ENCODE measurements around the gene STARD8.
"Not testable (repeated sequence)": the region's sequence is repeated elsewhere in the genome, so short reads cannot be mapped to it uniquely, and the experiment has no call there.

Gene STARD8

GRCh38 chrX:68650491-68650890 is 3.0 kb downstream of the STARD8 start:
- no peak overlapping the region for H3K27ac ChIP-seq
- no peak for TF ChIP-seq ZFX (IDR thresholded peaks at IDR 0.05)
- TF ChIP-seq, protein P1, sequence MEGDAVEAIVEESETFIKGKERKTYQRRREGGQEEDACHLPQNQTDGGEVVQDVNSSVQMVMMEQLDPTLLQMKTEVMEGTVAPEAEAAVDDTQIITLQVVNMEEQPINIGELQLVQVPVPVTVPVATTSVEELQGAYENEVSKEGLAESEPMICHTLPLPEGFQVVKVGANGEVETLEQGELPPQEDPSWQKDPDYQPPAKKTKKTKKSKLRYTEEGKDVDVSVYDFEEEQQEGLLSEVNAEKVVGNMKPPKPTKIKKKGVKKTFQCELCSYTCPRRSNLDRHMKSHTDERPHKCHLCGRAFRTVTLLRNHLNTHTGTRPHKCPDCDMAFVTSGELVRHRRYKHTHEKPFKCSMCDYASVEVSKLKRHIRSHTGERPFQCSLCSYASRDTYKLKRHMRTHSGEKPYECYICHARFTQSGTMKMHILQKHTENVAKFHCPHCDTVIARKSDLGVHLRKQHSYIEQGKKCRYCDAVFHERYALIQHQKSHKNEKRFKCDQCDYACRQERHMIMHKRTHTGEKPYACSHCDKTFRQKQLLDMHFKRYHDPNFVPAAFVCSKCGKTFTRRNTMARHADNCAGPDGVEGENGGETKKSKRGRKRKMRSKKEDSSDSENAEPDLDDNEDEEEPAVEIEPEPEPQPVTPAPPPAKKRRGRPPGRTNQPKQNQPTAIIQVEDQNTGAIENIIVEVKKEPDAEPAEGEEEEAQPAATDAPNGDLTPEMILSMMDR (conservative IDR thresholded peaks at IDR 0.05), result no peak

- TF ChIP-seq, protein P1 (conservative IDR thresholded peaks at IDR 0.05), result no peak
- no peak for TF ChIP-seq ZFX (IDR thresholded peaks at IDR 0.05)
- H3K27ac ChIP-seq, result no peak overlapping the region
Observed at GRCh38 chrX:68651110-68651509, 3.6 kb downstream of the STARD8 start.

DNA sequence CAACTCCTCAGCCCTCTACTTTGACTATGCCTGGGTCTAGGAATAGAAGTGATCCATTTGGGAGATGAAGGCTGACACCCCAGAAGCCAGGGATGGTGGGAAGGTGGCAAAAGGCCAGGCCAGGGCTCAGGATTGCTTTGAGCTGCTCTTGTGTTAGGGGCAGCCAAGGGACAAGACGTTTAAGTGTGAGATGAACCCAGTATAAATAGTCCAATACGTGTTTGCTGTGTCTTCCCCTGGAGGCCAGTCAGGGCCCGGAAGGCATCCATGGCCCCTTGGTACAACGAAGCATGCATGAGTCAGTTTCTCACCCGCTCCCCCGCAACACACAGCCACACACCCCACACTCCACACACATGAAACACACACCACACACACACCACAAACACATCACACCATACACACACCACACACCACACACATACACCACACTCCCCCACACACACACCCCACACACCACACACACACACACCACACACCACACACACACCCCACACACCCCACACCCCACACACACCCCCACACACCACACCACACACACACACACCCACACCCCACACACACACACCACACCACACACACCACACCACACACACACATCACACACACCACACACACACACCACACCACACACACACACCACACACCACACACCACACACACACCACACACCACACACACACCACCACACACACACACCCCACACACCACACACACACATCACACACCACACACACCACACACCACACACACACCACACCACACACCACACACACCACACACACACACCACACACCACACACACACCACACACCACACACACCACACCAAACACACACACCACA is 5.1 kb downstream of the STARD8 start:
- no peak overlapping the region for H3K27ac ChIP-seq
- TF ChIP-seq, protein P1 (conservative IDR thresholded peaks at IDR 0.05), result no peak
- no peak for TF ChIP-seq ZFX (IDR thresholded peaks at IDR 0.05)

DNA sequence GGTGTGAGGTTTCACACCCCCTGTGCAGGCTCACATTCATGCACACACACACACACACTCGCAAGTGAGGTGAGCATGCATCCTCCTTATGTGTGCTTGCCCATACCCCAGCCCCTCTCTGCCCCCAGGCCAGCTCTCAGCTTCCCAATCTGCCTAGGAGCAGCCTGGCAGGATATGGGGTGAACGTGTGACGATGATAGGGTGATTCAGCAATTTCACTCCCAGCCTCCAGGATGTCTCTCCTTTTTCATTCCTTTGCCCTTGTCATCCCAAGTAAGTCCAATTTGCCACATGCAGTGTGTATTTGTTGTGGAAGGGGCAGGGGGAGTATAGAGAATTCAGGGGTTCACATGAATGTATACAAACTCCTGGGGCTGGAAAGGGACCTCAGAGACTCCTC is 7.2 kb downstream of the STARD8 start:
- no peak overlapping the region for H3K27ac ChIP-seq
- TF ChIP-seq ZFX (IDR thresholded peaks at IDR 0.05), result no peak
- TF ChIP-seq, protein P1 (conservative IDR thresholded peaks at IDR 0.05), result no peak

DNA sequence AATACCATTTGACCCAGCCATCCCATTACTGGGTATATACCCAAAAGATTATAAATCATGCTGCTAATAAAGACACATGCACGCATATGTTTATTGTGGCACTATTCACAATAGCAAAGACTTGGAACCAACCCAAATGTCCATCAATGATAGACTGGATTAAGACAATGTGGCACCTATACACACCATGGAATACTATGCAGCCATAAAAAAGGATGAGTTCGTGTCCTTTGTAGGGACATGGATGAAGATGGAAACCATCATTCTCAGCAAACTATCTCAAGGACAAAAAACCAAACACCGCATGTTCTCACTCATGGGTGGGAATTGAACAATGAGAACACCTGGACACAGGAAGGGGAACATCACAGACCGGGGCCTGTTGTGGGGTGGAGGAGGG is 9.0 kb downstream of the STARD8 start:
- H3K27ac ChIP-seq, result not testable (repeated sequence)

- H3K27ac ChIP-seq, result no peak overlapping the region
- TF ChIP-seq, protein P1 (conservative IDR thresholded peaks at IDR 0.05), result no peak
- TF ChIP-seq ZFX (IDR thresholded peaks at IDR 0.05), result no peak
Observed at GRCh38 chrX:68658530-68658929, 11.1 kb downstream of the STARD8 start.

GRCh38 chrX:68659385-68659784 is 11.9 kb downstream of the STARD8 start:
- no peak for TF ChIP-seq ZFX (IDR thresholded peaks at IDR 0.05)
- H3K27ac ChIP-seq, result no peak overlapping the region

GRCh38 chrX:68659786-68660185 is 12.3 kb downstream of the STARD8 start:
- H3K27ac ChIP-seq, result no peak overlapping the region
- TF ChIP-seq, protein P1 (conservative IDR thresholded peaks at IDR 0.05), result no peak
- no peak for TF ChIP-seq ZFX (IDR thresholded peaks at IDR 0.05)
